ENCODE results near the gene KCTD3. TPM values are rescaled to one million over a fixed set of nuclear protein-coding genes. Genes with fewer than 3 reads are reported as not detected.

KCTD3 gene
- total and polyA plus RNA-seq, 2 of the 13 experiments (the other 11 are each of a cell fraction or from before 2014, with no cell fraction given), result 49.8 to 68.1 TPM

- TF ChIP-seq, protein P1, sequence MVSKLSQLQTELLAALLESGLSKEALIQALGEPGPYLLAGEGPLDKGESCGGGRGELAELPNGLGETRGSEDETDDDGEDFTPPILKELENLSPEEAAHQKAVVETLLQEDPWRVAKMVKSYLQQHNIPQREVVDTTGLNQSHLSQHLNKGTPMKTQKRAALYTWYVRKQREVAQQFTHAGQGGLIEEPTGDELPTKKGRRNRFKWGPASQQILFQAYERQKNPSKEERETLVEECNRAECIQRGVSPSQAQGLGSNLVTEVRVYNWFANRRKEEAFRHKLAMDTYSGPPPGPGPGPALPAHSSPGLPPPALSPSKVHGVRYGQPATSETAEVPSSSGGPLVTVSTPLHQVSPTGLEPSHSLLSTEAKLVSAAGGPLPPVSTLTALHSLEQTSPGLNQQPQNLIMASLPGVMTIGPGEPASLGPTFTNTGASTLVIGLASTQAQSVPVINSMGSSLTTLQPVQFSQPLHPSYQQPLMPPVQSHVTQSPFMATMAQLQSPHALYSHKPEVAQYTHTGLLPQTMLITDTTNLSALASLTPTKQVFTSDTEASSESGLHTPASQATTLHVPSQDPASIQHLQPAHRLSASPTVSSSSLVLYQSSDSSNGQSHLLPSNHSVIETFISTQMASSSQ (IDR thresholded peaks at IDR 0.05; ENCODE audit: low read depth), result no peak
- TF ChIP-seq, protein P1 (CRISPR knock-in tag; IDR thresholded peaks at IDR 0.05; ENCODE audit: borderline replicate concordance), result no peak
- TF ChIP-seq BRD4 (CRISPR knock-in tag; IDR thresholded peaks at IDR 0.05) (no peak), NFKB2 (CRISPR knock-in tag; IDR thresholded peaks at IDR 0.05; ENCODE audit: borderline replicate concordance) (no peak), TBL1XR1 (IDR thresholded peaks at IDR 0.05; ENCODE audit: borderline replicate concordance, low read length, partially characterized antibody) (no peak), ZNF563 (CRISPR knock-in tag; IDR thresholded peaks at IDR 0.05) (no peak), ZNF20 (CRISPR knock-in tag; IDR thresholded peaks at IDR 0.05) (no peak), KAT8 (CRISPR knock-in tag; IDR thresholded peaks at IDR 0.05) (no peak), HOXA9 (CRISPR knock-in tag; IDR thresholded peaks at IDR 0.05; ENCODE audit: borderline replicate concordance) (no peak), ZNF678 (CRISPR knock-in tag; IDR thresholded peaks at IDR 0.05) (no peak), DNMT1 (CRISPR knock-in tag; IDR thresholded peaks at IDR 0.05) (no peak), NR2F6 (IDR thresholded peaks at IDR 0.05) (peak; percentile 40; the same call in 1 of the 2 replicates), NR2F6 (CRISPR knock-in tag; IDR thresholded peaks at IDR 0.05) (no peak), HNRNPUL1 (IDR thresholded peaks at IDR 0.05; ENCODE audit: low read depth, low read length) (no peak), TEAD3 (CRISPR knock-in tag; optimal IDR thresholded peaks at IDR 0.05; ENCODE audit: borderline replicate concordance) (peak; percentile 11), ELF1 (CRISPR knock-in tag; IDR thresholded peaks at IDR 0.05) (no peak), TBX2 (CRISPR knock-in tag; IDR thresholded peaks at IDR 0.05; ENCODE audit: borderline replicate concordance) (no peak), MBNL3 (CRISPR knock-in tag; conservative IDR thresholded peaks at IDR 0.05) (no peak), ZNF800 (CRISPR knock-in tag; IDR thresholded peaks at IDR 0.05) (no peak), ZNF839 (CRISPR knock-in tag; IDR thresholded peaks at IDR 0.05; ENCODE audit: borderline replicate concordance) (no peak), ZKSCAN8 (CRISPR knock-in tag; IDR thresholded peaks at IDR 0.05; ENCODE audit: borderline replicate concordance) (no peak), ZNF430 (CRISPR knock-in tag; IDR thresholded peaks at IDR 0.05) (no peak)
- TF ChIP-seq, protein P2, sequence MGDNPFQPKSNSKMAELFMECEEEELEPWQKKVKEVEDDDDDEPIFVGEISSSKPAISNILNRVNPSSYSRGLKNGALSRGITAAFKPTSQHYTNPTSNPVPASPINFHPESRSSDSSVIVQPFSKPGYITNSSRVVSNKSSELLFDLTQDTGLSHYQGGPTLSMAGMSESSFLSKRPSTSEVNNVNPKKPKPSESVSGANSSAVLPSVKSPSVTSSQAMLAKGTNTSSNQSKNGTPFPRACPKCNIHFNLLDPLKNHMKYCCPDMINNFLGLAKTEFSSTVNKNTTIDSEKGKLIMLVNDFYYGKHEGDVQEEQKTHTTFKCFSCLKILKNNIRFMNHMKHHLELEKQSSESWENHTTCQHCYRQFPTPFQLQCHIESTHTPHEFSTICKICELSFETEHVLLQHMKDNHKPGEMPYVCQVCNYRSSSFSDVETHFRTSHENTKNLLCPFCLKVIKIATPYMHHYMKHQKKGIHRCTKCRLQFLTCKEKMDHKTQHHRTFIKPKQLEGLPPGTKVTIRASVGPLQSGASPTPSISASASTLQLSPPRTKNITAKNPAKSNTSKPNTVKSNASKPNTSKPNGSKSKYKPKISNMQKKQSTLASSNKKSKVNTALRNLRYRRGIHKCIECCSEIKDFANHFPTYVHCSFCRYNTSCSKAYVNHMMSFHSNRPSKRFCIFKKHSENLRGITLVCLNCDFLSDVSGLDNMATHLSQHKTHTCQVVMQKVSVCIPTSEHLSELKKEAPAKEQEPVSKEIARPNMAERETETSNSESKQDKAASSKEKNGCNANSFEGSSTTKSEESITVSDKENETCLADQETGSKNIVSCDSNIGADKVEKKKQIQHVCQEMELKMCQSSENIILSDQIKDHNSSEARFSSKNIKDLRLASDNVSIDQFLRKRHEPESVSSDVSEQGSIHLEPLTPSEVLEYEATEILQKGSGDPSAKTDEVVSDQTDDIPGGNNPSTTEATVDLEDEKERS (CRISPR knock-in tag; IDR thresholded peaks at IDR 0.05), result 0 out of 2 replicates have a peak, but pooled peaks have one; percentile 11
Measured at GRCh38 chr1:215636258-215636965, 69.3 kb downstream of the KCTD3 start (continued).

All from HepG2 (cell line).